Lower leg skin (tissue), 4 donors: ENCODE results near the gene PXK. TPM values are rescaled to one million over a fixed set of nuclear protein-coding genes. Genes with fewer than 3 reads are reported as not detected.

Source experiments
- DNase-seq, 2 donors: peaks; one replicate each; pipeline ENCODE4 v3.0.0-alpha.2; 2019; ENCODE audit warnings: low spot score in 2 of 2
- H3K4me3 ChIP-seq: fragments of 200-600 bp; sonication (generic); 2 replicates; pipeline ENCODE4 v1.5.1; 2017; ENCODE audit warnings: mild to moderate bottlenecking, low read depth; ENCODE audit not compliant: poor library complexity, severe bottlenecking
- POLR2A ChIP-seq, 2 donors: fragments of 450-650 bp; IDR thresholded peaks; one replicate each; pipeline ENCODE4 v1.6.1; 2016 to 2017; ENCODE audit warnings: antibody characterized with exemption in 2 of 2, mild to moderate bottlenecking in 1 of 2, moderate library complexity in 1 of 2
- WGBS, 2 donors: methylation state at CpG; one replicate each; pipeline ENCODE4 v1.1.5; 2018; 5-methylcytosine and 5-hydroxymethylcytosine counted together
- intact Hi-C: fragments of 100-400 bp; cut with DNase I; formaldehyde crosslinking; loops from one replicate; pipeline ENCODE4 v1.15.0; 2023; ENCODE audit warnings: low total_unique reads
- total RNA-seq, 4 donors: library from RNA; depleted of rRNA; stranded (reverse); fragments of >200 nt; gene quantifications; one replicate each; pipeline ENCODE4 v1.1.0, GENCODE V29; 2016
- TF ChIP-seq, protein P1 (sequence below), 3 donors: fragments of 450-650 bp; IDR thresholded peaks; one replicate each; pipeline ENCODE4 v1.5.1; 2016; ENCODE audit warnings: antibody characterized with exemption in 3 of 3, mild to moderate bottlenecking in 3 of 3, moderate library complexity in 2 of 3

The PXK gene
- total RNA-seq, 4 donors from 2014 or later = 19.4 to 27.7 (median 23.9) TPM

DNA sequence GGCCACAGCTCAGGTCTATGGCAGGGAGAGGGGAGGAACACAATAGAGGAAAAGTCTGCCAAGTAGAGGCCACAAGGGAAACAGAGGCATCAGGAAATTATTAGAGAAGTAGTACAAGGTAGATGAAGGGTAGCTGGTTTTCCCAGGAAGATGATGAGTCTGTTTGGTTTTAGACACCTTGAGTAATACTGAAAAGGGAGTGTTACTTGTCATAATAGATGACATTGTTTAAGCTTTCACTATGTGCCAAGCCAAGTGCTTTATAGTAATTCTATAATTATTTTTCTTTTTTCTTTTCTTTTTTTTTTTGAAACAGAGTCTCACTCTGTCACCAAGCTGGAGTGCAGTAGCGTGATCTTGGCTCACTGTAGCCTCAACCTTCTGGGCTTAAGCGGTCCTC, 13.7 kb downstream of the PXK start:
- intact Hi-C loops = no loop called here
- no peak for TF ChIP-seq POLR2A (IDR thresholded peaks at IDR 0.05)
- TF ChIP-seq, protein P1, sequence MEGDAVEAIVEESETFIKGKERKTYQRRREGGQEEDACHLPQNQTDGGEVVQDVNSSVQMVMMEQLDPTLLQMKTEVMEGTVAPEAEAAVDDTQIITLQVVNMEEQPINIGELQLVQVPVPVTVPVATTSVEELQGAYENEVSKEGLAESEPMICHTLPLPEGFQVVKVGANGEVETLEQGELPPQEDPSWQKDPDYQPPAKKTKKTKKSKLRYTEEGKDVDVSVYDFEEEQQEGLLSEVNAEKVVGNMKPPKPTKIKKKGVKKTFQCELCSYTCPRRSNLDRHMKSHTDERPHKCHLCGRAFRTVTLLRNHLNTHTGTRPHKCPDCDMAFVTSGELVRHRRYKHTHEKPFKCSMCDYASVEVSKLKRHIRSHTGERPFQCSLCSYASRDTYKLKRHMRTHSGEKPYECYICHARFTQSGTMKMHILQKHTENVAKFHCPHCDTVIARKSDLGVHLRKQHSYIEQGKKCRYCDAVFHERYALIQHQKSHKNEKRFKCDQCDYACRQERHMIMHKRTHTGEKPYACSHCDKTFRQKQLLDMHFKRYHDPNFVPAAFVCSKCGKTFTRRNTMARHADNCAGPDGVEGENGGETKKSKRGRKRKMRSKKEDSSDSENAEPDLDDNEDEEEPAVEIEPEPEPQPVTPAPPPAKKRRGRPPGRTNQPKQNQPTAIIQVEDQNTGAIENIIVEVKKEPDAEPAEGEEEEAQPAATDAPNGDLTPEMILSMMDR (IDR thresholded peaks at IDR 0.05) = no peak
- no peak for DNase-seq
- WGBS, 2 donors = 48 to 97% methylated on average over 2 of the region's 2 CpGs
- no peak overlapping the region for H3K4me3 ChIP-seq

DNA sequence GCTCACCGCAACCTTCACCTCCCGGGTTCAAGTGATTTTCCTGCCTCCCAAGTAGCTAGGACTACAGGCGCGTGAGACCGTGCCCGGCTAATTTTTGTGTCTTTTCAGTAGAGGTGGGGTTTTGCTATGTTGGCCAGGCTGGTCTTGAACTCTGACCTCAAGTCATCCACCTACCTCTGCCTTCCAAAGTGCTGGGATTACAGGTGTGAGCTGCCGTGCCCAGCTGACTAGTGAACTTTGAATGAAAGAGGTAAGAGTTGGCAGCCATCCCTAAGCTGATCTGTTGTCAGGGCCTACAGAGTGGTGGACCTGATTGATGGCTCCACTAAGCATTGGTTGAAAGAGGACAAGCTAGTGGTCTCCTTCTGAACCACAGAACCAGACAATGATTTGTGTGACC, 15.3 kb downstream of the PXK start:
- no peak for TF ChIP-seq POLR2A (IDR thresholded peaks at IDR 0.05)
- TF ChIP-seq, protein P1 (IDR thresholded peaks at IDR 0.05) = no peak
- intact Hi-C loops = no loop called here
- H3K4me3 ChIP-seq = no peak overlapping the region
- WGBS, 2 donors = 89 to 90% methylated on average over 7 of the region's 7 CpGs
- no peak for DNase-seq

DNA sequence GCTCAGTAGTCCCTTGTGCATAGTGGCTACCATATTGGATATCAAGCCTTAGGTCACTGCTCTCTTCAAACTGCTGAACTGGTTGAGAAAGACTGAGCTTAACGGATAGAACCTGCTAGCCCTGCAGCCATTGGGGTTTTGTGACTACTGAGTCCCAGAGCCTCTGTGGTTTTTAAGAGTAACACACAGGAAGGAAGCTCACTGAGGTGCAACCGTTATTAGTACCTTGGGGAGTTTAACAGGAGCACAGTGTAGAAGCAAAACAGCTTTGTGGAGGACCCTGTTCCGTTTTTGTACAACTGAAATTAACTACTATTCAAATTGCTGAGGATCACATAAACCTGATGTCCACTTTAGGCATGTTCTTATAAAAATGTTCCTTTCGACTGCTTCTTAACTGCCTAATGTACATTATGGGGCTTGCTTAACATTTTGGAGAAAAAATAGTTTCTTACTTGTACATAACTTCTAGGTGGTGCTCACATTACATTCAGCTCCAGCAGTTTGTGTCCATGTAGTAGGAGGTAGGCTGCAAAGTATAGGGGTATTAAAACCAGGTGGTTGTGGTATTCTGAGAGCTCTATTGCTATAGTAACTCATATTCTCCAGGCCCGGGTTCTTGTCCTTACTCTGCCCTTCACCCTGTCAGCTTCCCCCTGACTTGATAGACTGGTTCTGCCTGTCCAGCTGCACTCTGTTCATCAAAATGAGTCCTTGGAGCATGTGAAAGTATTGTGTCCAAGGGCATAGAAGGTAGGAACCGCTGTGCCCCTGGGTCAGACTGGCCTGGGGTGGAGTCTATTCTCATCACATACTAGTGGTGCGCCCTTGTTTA, 17.3 kb downstream of the PXK start:
- peak in 1 of 2 donors; percentile 70 for DNase-seq
- TF ChIP-seq POLR2A (IDR thresholded peaks at IDR 0.05) = no peak
- TF ChIP-seq, protein P1 (IDR thresholded peaks at IDR 0.05) = no peak
- intact Hi-C loops = no loop called here
- 68 to 72% methylated on average over 7 of the region's 7 CpGs for WGBS, 2 donors
- H3K4me3 ChIP-seq = no peak overlapping the region

DNA sequence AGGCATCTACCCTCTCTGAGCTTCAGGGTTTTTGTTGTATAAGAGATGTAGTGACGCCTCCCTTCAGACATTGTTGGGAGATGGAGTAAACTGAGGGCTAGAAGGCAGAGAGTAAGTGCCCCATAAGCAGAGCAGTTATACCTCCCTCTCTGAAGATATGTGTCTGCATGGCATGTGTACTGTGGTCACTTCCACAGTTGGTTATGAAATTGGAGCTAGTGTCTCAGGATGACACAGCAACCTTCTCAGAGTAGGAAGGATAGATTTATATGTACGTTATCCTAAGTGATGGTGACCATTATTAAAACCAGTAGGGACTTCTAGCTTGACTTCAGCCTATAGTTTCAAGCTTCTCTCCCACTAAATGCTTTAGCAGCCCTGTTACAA, 17.9 kb downstream of the PXK start:
- TF ChIP-seq POLR2A (IDR thresholded peaks at IDR 0.05) = no peak
- TF ChIP-seq, protein P1 (IDR thresholded peaks at IDR 0.05) = no peak
- no peak overlapping the region for H3K4me3 ChIP-seq
- whole genome bisulfite sequencing, 2 donors = 87 to 88% methylated on average over 2 of the region's 2 CpGs
- intact Hi-C loops = no loop called here
- DNase-seq = no peak

DNA sequence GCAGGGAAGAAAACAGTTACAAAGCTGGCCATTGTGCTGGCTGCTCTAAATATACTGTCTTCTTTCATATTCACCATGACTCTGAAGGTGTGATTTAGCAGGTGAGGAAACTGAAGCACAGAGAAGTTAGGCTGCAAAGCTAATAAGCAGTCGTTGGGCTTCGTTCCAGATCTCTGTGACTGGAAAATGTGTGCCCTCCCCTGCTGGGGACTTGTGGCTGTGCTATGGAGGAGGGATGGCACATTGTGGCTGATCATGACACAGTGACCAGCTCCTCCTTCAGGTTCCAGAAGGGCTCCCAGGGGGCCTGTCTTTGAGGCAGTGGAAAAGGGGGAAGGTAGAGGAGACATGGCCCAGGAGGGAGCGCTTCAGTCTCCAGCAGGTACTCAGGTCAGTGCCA, 19.2 kb downstream of the PXK start:
- whole genome bisulfite sequencing, 2 donors = 75 to 80% methylated on average over 3 of the region's 3 CpGs
- H3K4me3 ChIP-seq = no peak overlapping the region
- DNase-seq = peak in 1 of 2 donors; percentile 56
- intact Hi-C loops = no loop called here
- no peak for TF ChIP-seq POLR2A (IDR thresholded peaks at IDR 0.05)
- TF ChIP-seq, protein P1 (IDR thresholded peaks at IDR 0.05) = no peak
